ENCODE results near the gene ANKRD53.

DNA sequence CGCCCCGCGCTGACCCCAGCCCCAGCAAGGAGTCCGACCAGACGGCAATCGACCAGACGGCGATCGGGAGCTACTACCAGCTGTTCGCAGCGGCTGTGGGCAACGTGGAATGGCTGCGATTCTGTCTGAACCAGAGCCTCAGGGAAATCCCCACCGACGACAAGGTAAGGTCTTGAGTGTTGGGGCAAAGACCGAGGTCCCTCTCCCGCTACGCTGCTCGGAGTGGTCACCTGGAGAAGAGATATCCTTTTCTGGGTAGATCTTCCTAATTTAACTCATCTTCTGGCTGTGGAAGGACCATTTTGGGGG is 704 bp downstream of the ANKRD53 start:
- TF ChIP-seq CC2D1A (IDR thresholded peaks at IDR 0.05) (no peak), EGR1 (conservative IDR thresholded peaks at IDR 0.05) (no peak), PHF20 (IDR thresholded peaks at IDR 0.05; ENCODE audit: partially characterized antibody) (no peak), KHSRP (IDR thresholded peaks at IDR 0.05) (no peak)
- TF ChIP-seq, protein P1, sequence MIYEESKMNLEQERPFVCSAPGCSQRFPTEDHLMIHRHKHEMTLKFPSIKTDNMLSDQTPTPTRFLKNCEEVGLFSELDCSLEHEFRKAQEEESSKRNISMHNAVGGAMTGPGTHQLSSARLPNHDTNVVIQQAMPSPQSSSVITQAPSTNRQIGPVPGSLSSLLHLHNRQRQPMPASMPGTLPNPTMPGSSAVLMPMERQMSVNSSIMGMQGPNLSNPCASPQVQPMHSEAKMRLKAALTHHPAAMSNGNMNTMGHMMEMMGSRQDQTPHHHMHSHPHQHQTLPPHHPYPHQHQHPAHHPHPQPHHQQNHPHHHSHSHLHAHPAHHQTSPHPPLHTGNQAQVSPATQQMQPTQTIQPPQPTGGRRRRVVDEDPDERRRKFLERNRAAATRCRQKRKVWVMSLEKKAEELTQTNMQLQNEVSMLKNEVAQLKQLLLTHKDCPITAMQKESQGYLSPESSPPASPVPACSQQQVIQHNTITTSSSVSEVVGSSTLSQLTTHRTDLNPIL (CRISPR knock-in tag; IDR thresholded peaks at IDR 0.05): no peak
- TF ChIP-seq, protein P2, sequence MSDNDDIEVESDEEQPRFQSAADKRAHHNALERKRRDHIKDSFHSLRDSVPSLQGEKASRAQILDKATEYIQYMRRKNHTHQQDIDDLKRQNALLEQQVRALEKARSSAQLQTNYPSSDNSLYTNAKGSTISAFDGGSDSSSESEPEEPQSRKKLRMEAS (CRISPR knock-in tag; IDR thresholded peaks at IDR 0.05): no peak
- TF ChIP-seq, protein P3, sequence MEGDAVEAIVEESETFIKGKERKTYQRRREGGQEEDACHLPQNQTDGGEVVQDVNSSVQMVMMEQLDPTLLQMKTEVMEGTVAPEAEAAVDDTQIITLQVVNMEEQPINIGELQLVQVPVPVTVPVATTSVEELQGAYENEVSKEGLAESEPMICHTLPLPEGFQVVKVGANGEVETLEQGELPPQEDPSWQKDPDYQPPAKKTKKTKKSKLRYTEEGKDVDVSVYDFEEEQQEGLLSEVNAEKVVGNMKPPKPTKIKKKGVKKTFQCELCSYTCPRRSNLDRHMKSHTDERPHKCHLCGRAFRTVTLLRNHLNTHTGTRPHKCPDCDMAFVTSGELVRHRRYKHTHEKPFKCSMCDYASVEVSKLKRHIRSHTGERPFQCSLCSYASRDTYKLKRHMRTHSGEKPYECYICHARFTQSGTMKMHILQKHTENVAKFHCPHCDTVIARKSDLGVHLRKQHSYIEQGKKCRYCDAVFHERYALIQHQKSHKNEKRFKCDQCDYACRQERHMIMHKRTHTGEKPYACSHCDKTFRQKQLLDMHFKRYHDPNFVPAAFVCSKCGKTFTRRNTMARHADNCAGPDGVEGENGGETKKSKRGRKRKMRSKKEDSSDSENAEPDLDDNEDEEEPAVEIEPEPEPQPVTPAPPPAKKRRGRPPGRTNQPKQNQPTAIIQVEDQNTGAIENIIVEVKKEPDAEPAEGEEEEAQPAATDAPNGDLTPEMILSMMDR (IDR thresholded peaks at IDR 0.05 in 2 of 3, conservative IDR thresholded peaks at IDR 0.05 in 1 of 3; ENCODE audit: insufficient read depth in 2 of 3, low read depth in 1 of 3, low read length in 3 of 3): no peak

All from K562 (cell line).